VCaP (cell line): ENCODE measurements around the gene EEF1AKMT2.

Source experiments
- H3K27ac ChIP-seq: fragments of 450-650 bp; 2 replicates; pipeline ENCODE4 v1.5.1; 2017
- CTCF ChIP-seq: fragments of 450-650 bp; conservative IDR thresholded peaks from 2 replicates; pipeline ENCODE4 v1.5.1; 2017; ENCODE audit warnings: mild to moderate bottlenecking, moderate library complexity

Gene EEF1AKMT2

GRCh38 chr10:124745252-124745651 is 46.4 kb downstream of the EEF1AKMT2 start:
- H3K27ac ChIP-seq: peak overlapping the region; percentile 93

GRCh38 chr10:124744102-124745050 is 47.3 kb downstream of the EEF1AKMT2 start, which contains the start of gene FAM53B:
Gene FAM53B (minus strand): TSS chr10:124744378. CDS start chr10:124706713, 37,665 bp downstream.
- H3K27ac ChIP-seq: peak within 1 kb of the TSS; percentile 93
- TF ChIP-seq CTCF: 0 out of 2 replicates have a peak, but pooled peaks have one; percentile 7

More at GRCh38 chr10:124745252-124745651, 46.4 kb downstream of the EEF1AKMT2 start:
- no peak for TF ChIP-seq CTCF

- H3K27ac ChIP-seq: peak overlapping the region; percentile 93
- TF ChIP-seq CTCF: no peak
Measured at GRCh38 chr10:124743191-124744101, 48.2 kb downstream of the EEF1AKMT2 start.

GRCh38 chr10:124742413-124743190 is 49.1 kb downstream of the EEF1AKMT2 start:
- 0 out of 2 replicates have a peak, but pooled peaks have one; percentile 21 for TF ChIP-seq CTCF
- H3K27ac ChIP-seq: peak overlapping the region; percentile 93

GRCh38 chr10:124741922-124742412 is 49.7 kb downstream of the EEF1AKMT2 start:
- TF ChIP-seq CTCF: no peak
- peak overlapping the region; percentile 93 for H3K27ac ChIP-seq

GRCh38 chr10:124741281-124741921 is 50.3 kb downstream of the EEF1AKMT2 start:
- TF ChIP-seq CTCF: peak; percentile 83
- peak overlapping the region; percentile 93 for H3K27ac ChIP-seq
